HG03571 (cell line): ENCODE results near the gene DKK2.

Source experiments
- ATAC-seq: cut with Tn5 transposase; IDR thresholded peaks from one replicate; pipeline ENCODE4 v1.9.1; 2021; ENCODE audit not compliant: unreplicated experiment

The DKK2 gene

GRCh38 chr4:107017443-107018343 is 18.4 kb downstream of the DKK2 start:
- no peak for ATAC-seq

GRCh38 chr4:107011312-107011711 is 24.8 kb downstream of the DKK2 start:
- ATAC-seq, result no peak

GRCh38 chr4:107009196-107009968 is 26.7 kb downstream of the DKK2 start:
- ATAC-seq, result no peak

GRCh38 chr4:107008115-107008514 is 28.0 kb downstream of the DKK2 start:
- no peak for ATAC-seq

GRCh38 chr4:107006218-107006617 is 29.9 kb downstream of the DKK2 start:
- no peak for ATAC-seq

- ATAC-seq, result no peak
Measured at GRCh38 chr4:106996490-106996889, 39.6 kb downstream of the DKK2 start.

- ATAC-seq, result no peak
Measured at GRCh38 chr4:106993827-106994226, 42.3 kb downstream of the DKK2 start.

GRCh38 chr4:106987311-106987710 is 48.8 kb downstream of the DKK2 start:
- ATAC-seq, result no peak

- ATAC-seq, result no peak
Measured at GRCh38 chr4:106986486-106986885, 49.6 kb downstream of the DKK2 start.

GRCh38 chr4:106985830-106986229 is 50.3 kb downstream of the DKK2 start:
- ATAC-seq, result no peak

GRCh38 chr4:106982711-106983211 is 53.4 kb downstream of the DKK2 start:
- no peak for ATAC-seq

GRCh38 chr4:106981431-106981830 is 54.7 kb downstream of the DKK2 start:
- ATAC-seq, result no peak

- ATAC-seq, result no peak
Measured at GRCh38 chr4:106979476-106979875, 56.6 kb downstream of the DKK2 start.

- ATAC-seq, result no peak
Measured at GRCh38 chr4:106978046-106978774, 57.9 kb downstream of the DKK2 start.

- ATAC-seq, result no peak
Measured at GRCh38 chr4:106971636-106972035, 64.5 kb downstream of the DKK2 start.

GRCh38 chr4:106967892-106968291 is 68.2 kb downstream of the DKK2 start:
- ATAC-seq, result no peak

GRCh38 chr4:106953036-106953705 is 82.9 kb downstream of the DKK2 start:
- no peak for ATAC-seq

- no peak for ATAC-seq
Measured at GRCh38 chr4:106951891-106952290, 84.2 kb downstream of the DKK2 start.

GRCh38 chr4:106941841-106942240 is 94.3 kb downstream of the DKK2 start:
- no peak for ATAC-seq

GRCh38 chr4:106930522-106930921 is 105.6 kb downstream of the DKK2 start:
- no peak for ATAC-seq

GRCh38 chr4:106929248-106929647 is 106.9 kb downstream of the DKK2 start:
- ATAC-seq, result no peak
